Measurements from ENCODE around the gene TMEM219.

DNA sequence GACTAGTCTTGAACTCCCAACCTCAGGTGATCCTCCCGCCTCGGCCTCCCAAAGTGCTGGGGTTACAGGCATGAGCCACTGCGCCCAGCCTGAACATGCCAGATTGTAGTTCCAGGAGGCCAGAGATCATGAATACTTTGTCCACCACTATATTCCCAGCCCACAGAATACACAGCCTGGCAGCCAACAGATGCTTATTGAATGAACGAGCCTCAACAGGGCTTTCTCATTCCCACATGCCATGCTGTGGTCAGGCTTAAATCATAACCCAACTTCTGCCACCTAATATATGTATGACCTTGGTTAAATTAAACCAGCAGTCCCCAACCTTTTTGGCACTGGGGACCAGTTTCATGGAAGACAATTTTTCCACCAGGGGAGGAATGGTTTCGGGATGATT, 3.1 kb upstream of the TMEM219 start:
- TF ChIP-seq, protein P1, sequence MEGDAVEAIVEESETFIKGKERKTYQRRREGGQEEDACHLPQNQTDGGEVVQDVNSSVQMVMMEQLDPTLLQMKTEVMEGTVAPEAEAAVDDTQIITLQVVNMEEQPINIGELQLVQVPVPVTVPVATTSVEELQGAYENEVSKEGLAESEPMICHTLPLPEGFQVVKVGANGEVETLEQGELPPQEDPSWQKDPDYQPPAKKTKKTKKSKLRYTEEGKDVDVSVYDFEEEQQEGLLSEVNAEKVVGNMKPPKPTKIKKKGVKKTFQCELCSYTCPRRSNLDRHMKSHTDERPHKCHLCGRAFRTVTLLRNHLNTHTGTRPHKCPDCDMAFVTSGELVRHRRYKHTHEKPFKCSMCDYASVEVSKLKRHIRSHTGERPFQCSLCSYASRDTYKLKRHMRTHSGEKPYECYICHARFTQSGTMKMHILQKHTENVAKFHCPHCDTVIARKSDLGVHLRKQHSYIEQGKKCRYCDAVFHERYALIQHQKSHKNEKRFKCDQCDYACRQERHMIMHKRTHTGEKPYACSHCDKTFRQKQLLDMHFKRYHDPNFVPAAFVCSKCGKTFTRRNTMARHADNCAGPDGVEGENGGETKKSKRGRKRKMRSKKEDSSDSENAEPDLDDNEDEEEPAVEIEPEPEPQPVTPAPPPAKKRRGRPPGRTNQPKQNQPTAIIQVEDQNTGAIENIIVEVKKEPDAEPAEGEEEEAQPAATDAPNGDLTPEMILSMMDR (IDR thresholded peaks at IDR 0.05; ENCODE audit: insufficient read depth, low read length): no peak
- TF ChIP-seq SPI1 (IDR thresholded peaks at IDR 0.05; ENCODE audit: borderline replicate concordance, low read depth): no peak
- TF ChIP-seq POLR2AphosphoS5 (IDR thresholded peaks at IDR 0.05; ENCODE audit: low read depth): no peak
- no peak for TF ChIP-seq GABPA (IDR thresholded peaks at IDR 0.05; ENCODE audit: low read depth)
- TF ChIP-seq, protein P2, sequence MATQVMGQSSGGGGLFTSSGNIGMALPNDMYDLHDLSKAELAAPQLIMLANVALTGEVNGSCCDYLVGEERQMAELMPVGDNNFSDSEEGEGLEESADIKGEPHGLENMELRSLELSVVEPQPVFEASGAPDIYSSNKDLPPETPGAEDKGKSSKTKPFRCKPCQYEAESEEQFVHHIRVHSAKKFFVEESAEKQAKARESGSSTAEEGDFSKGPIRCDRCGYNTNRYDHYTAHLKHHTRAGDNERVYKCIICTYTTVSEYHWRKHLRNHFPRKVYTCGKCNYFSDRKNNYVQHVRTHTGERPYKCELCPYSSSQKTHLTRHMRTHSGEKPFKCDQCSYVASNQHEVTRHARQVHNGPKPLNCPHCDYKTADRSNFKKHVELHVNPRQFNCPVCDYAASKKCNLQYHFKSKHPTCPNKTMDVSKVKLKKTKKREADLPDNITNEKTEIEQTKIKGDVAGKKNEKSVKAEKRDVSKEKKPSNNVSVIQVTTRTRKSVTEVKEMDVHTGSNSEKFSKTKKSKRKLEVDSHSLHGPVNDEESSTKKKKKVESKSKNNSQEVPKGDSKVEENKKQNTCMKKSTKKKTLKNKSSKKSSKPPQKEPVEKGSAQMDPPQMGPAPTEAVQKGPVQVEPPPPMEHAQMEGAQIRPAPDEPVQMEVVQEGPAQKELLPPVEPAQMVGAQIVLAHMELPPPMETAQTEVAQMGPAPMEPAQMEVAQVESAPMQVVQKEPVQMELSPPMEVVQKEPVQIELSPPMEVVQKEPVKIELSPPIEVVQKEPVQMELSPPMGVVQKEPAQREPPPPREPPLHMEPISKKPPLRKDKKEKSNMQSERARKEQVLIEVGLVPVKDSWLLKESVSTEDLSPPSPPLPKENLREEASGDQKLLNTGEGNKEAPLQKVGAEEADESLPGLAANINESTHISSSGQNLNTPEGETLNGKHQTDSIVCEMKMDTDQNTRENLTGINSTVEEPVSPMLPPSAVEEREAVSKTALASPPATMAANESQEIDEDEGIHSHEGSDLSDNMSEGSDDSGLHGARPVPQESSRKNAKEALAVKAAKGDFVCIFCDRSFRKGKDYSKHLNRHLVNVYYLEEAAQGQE (IDR thresholded peaks at IDR 0.05; ENCODE audit: insufficient replicate concordance, low read depth): no peak
